ENCODE measurements around the gene HOPX. TPM values are rescaled to one million over a fixed set of nuclear protein-coding genes. Genes with fewer than 3 reads are reported as not detected.

Gene HOPX
- total RNA-seq, 3 donors from 2014 or later, result 1.3 to 5.6 (median 1.9) TPM

- ATAC-seq (peak; percentile 79), DNase-seq (no peak)
- intact Hi-C loops (cut with DNase I, micrococcal nuclease), result no loop called here
These were observed 42.1 kb upstream of the HOPX start for GRCh38 chr4:56723201-56723605.

GRCh38 chr4:56708146-56708545 lies 27.1 kb upstream of the HOPX start:
- no peak overlapping the region for H3K4me3 ChIP-seq
- DNase-seq (no peak), ATAC-seq (no peak)
- H3K9me3 ChIP-seq, result peaks cover 4% of the 10 kb centered on the region
- no peaks in the 10 kb centered on the region for H3K36me3 ChIP-seq (ENCODE audit: low read depth)
- no peak for TF ChIP-seq CTCF (IDR thresholded peaks at IDR 0.05)
- no peaks in the 10 kb centered on the region for H3K4me1 ChIP-seq (ENCODE audit: low read depth)
- intact Hi-C loops (cut with DNase I, micrococcal nuclease), result no loop called here

More at GRCh38 chr4:56723201-56723605, 42.1 kb upstream of the HOPX start:
- no peak for TF ChIP-seq CTCF (IDR thresholded peaks at IDR 0.05)
- Histone ChIP-seq H3K36me3 (ENCODE audit: low read depth) (no peaks in the 10 kb centered on the region), H3K4me3 (no peak overlapping the region), H3K4me1 (ENCODE audit: low read depth) (peaks cover 8% of the 10 kb centered on the region), H3K9me3 (no peaks in the 10 kb centered on the region)

GRCh38 chr4:56705966-56706365 lies 24.9 kb upstream of the HOPX start:
- ATAC-seq (no peak), DNase-seq (no peak)
- no peak overlapping the region for H3K4me3 ChIP-seq
- intact Hi-C loops (cut with DNase I, micrococcal nuclease), result no loop called here
- H3K4me1 ChIP-seq (ENCODE audit: low read depth), result no peaks in the 10 kb centered on the region
- no peak for TF ChIP-seq CTCF (IDR thresholded peaks at IDR 0.05)
- H3K9me3 ChIP-seq, result no peaks in the 10 kb centered on the region
- H3K36me3 ChIP-seq (ENCODE audit: low read depth), result no peaks in the 10 kb centered on the region

DNA sequence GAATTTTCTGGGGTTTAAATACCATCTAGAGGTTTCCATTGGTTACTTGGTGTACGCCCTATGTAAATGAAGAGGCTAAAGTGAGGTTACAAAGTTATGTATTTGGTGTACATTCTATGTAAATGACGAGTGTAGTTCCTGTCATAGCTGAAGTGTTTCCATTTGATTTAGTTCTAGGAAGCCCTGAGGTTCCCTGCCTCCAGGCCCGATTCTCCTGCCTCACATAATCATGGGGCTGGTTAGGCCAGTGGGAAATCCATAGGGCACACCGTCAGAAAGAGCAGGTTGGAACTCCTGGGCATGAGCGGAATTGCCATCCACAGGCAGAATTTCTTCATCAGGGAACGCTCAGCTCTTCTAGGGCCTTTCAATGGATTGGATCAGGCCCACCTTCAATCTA lies 24.2 kb upstream of the HOPX start:
- Histone ChIP-seq H3K4me1 (ENCODE audit: low read depth) (no peaks in the 10 kb centered on the region), H3K36me3 (ENCODE audit: low read depth) (no peaks in the 10 kb centered on the region), H3K4me3 (no peak overlapping the region), H3K9me3 (no peaks in the 10 kb centered on the region)
- no peak for DNase-seq
- intact Hi-C loops (cut with DNase I, micrococcal nuclease), result no loop called here
- no peak for ATAC-seq
- no peak for TF ChIP-seq CTCF (IDR thresholded peaks at IDR 0.05)

GRCh38 chr4:56704089-56704871 lies 23.2 kb upstream of the HOPX start:
- intact Hi-C loops (cut with DNase I, micrococcal nuclease), result no loop called here
- ATAC-seq, result no peak
- TF ChIP-seq CTCF (IDR thresholded peaks at IDR 0.05), result no peak

More at GRCh38 chr4:56704089-56704871, 23.2 kb upstream of the HOPX start:
- no peak for DNase-seq
- no peak overlapping the region for H3K4me3 ChIP-seq
- no peaks in the 10 kb centered on the region for H3K9me3 ChIP-seq
- H3K4me1 ChIP-seq (ENCODE audit: low read depth), result no peaks in the 10 kb centered on the region
- H3K36me3 ChIP-seq (ENCODE audit: low read depth), result no peaks in the 10 kb centered on the region

Measured in mucosa of descending colon (tissue), 3 donors.